HG02973 (cell line): Measurements from ENCODE around the gene NAA25.
"Not testable (repeated sequence)": the region's sequence is repeated elsewhere in the genome, so short reads cannot be mapped to it uniquely, and the experiment has no call there.

Experiments used
- ATAC-seq: cut with Tn5 transposase; IDR thresholded peaks from one replicate; pipeline ENCODE4 v1.9.1; 2021; ENCODE audit warnings: moderate library complexity; ENCODE audit not compliant: unreplicated experiment

The NAA25 gene

DNA sequence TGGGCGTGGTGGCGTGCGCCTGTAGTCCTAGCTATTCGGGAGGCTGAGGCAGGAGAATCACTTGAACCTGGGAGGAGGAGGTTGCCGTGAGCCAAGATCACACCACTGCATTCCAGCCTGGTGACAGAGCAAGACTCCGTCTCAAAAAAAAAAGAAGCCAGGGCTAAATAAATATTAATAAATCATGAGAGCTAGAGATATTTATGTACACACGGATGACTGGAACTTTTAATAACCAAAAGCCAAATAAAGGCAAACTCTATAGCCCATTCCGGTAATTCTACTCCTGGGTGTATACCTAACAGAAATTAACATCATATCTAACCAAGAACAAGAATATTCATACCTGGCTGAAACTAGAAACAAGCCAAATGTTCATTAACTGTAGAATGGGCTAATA, 9.1 kb upstream of the NAA25 start:
- no peak for ATAC-seq

DNA sequence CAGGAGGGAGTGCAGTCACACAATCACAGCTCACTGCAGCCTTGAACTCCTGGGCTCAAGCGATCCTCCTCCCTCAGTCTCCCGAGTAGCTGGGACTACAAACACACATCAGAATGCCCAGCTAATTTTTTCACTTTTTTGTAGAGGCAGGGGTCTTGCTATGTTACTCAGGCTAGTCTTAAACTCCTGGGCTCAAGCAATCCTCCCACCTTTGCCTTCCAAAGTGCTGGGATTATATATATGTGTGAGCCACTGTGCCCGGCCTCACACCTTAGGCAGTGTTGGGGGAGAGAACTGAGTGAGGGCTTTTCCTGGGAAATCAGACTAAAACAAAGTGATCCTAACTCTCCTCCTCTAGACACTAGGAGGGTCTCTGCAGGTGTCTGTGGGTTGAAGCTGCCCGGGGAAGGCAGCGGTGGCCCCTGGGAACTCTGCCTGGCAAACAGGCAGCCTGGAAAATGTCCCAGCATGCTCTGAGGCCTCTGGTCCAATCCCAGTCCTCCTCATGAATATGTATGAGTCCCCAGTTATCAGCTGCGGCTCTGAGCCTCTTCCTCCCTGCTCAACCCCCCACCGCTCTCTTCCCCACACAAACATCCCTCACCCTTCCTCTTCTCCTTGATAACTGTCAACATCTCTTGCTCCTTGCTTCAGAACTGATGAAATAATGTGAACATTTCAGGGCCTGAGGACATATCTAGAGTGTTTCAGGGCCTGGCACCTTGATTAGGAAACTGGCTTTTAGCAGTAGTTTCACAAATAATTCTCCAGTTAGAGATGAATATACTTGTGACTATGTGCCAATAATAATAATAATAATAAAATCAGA, 7.9 kb upstream of the NAA25 start:
- no peak for ATAC-seq

DNA sequence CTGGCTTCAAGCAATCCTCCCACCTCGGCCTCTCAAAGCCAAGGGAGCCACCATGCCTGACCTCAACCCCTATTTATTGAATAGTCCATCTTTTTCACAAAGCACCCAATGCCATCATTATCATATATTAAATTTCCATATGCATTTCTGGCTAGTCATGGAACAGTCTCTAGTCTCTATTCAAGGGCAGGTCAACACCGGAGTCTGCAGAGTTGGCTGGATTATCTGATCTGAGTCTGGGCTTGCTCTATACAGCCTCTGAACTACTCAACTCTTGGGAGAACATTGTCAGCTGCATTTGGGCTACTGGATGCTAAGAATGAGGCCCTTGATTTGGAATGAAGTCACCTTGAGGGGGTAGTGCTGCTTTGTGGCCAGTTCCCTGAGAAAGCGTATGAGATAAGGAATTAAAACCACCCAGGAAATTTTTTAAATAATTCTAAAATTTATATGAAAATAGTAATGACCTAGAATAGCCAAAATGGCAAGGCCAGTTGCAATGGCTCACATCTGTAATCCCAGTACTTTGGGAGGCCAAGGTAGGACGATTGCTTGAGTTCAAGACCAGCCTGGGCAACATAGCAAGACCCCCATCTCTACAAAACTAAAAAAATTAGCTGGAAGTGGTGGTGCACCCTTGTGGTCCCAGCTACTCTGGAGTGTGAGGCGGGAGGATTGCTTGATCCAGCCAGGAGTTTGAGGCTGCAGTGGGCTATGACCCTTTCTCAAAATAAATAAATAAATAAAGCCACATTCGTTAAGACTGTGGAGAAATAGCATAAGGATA, 6.9 kb upstream of the NAA25 start:
- ATAC-seq, result no peak

DNA sequence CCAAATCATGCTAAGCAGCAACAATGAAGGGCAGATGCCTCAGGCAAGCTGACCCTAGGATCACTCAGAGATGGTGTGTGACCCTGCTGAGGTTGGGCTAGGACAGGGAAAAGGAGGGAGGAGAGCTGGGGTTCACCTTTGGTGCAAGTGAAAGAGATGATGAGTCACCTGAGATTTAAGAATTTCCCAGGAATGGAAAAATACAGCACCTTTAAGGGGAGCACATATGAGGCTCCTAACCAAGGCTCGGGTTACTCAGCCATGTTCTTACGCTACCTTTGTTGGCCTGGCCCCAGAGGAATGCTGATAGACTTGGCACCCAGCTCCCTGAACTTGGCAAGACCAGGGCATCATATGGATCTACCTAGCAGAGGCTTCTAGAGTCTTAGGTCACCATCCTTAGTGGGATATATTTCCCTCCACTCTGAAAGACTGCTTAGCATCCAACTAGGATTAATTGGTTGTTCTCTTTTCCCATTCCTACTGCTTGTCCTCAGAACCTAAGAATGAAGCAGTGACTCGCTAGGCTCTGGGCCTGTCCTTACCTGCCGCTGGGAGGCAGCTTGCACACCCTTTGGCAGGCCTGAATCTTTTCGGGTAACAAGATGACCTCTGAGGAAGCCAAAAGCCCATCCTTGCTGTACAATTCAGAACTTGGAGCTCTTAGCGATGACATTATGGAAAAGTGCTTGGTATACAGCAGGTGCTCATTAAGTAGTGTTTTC, 4.0 kb upstream of the NAA25 start:
- no peak for ATAC-seq

DNA sequence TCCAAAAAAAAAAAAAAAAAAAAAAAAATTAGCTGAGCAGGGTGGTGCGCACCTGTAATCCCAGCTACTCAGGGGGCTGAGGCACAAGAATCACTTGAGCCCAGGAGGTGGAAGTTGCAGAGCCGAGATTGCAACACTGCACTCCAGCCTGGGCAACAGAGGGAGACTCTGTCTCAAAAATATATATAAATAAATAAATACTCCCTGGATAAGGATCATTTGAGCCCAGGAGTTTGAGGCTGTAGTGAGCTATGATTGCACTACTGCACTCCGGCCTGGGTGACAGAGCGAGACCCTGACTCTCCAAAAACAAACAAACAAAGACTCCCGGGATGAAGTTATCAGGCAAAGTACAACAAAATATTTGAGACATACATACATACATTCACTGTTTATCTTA, 3.3 kb upstream of the NAA25 start:
- ATAC-seq, result no peak

DNA sequence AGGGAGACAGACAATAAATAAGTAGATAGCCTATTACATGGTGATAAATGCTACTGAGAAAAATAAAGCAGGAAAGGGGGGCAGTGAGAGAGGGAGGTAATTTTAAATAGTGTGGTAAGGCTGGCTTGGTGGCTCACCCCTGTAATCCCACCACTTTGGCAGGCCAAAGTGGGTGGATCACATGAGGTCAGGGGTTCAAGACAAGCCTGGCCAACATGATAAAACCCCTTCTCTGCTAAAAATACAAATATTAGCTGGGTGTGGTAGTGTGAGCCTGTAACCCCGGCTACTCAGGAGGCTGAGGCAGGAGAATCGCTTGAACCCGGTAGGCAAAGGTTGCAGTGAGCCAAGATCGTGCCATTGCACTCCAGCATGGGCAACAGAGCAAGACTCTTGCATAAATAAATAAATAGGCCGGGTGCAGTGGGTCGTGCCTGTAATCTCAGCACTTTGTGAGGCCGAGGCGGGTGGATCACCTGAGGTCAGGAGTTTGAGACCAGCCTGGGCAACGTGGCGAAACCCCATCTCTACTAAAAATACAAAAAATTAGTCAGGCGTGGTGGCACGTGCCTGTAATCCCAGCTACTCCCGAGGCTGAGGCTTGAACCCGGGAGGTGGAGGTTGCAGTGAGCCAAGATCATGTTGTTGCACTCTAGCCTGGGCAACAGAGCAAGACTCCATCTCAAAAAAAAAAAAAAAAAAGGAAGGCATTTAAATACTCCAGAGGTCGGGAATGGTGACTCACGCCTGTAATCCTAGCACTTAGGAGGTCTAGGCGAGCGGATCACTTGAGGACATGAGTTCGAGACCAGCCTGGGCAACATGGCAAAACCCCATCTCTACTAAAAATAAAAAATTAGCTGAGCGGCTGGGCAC, 2.4 kb upstream of the NAA25 start:
- not testable (repeated sequence) for ATAC-seq

DNA sequence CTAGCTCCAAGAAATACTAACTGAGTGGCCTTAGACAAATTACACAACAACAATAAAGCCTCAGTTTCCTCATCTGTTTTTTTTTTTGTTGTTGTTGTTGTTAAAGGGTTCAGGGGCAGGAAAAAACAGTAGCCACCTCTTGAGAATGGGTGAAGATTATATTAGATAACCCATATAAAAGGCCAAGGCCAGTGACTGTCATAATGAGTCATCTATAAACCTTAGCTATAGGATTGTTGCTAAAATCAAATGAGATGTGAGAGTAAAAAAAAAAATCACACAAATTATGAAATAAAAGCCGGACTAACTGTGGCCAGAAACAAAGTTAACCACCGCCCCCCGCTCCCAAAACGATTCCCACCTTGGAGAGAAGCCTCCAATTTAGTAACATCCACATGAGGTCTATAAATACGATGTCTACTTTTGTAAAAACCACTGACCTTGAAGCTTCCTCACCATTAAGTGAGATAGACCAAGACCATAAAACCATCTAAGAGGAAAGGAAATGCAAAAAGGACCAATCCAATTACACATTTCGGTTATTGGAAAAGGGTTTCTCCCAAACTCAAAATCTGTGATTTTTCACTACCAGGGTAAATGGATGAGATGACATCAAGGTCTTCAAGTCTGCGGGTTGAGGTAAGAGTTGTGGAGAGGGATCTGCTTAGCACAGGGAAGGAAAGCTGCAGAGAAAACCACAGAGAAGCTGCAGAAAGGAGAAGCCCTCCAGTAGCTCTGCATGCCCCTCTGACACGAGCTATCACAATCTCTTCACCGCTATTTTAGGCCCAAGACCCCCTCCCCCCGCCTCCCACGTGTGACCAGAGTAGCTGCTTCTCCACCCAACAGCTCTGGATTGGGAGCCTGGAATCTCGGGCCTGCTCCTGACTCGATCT, 1.0 kb downstream of the NAA25 start:
- no peak for ATAC-seq

DNA sequence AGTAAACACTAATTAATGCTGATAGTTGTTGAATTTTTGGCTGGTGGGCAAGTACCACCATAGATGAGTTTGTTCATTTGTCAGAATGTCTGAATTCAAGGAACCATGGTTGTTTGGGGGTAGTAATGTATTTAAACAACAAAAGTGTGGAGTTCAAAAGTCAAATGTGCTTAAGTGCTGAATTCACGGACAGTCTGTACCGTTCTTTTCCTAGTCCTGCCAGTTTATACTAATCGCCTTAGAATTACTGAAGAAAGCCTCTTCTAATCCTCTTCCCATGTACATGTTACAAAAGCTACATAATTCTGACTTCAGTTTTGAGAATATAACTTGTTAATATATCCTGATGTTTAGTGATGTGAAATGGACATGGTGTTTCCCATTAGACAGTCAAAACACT, 2.7 kb downstream of the NAA25 start:
- no peak for ATAC-seq

DNA sequence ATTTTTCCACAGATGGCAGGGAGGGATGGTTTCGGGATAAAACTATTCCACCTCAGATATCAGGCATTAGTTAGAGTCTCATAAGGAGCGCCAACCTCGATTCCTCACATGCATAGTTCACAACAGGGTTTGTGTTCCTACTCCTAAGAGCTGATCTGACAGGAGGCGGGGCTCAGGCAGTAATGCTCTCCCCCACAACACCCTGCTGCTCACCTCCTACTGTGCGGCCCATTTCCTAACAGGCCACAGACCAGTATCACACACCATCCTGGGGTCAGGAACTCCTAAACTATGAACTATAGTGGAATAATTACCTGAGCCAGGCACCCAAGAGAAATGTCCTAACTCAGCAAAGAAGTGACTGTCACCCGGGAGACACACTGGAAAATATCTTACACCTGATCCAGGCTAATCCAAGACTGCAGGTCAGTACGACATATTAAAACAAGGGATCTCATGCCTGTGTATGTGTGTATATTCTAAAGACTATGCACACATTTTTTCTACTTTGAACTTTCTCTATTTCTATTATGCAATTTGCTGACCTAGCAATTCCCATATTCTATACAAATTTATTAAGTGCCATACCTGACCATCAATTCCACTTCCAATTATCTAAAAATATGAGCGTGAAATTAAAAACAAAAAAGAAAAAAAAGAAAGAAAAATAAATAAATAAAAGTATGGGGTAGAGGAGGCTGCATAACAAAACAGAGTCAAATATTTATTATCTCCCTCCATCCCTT, 4.7 kb downstream of the NAA25 start:
- ATAC-seq, result no peak

DNA sequence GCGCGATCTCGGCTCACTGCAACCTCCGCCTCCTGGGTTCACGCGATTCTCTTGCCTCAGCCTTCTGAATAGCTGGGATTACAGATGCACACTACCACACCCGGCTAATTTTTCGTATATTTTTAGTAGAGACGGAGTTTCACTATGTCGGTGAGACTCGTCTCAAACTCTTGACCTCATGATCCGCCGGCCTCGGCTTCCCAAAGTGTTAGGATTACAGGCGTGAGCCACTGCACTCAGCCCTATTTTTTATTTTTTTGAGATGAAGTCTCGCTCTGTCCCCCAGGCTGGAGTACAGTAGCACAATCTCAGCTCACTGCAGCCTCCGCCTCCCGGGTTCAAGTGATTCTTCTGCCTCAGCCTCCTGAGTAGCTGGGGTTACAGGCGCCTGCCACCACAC, 5.8 kb downstream of the NAA25 start:
- not testable (repeated sequence) for ATAC-seq

DNA sequence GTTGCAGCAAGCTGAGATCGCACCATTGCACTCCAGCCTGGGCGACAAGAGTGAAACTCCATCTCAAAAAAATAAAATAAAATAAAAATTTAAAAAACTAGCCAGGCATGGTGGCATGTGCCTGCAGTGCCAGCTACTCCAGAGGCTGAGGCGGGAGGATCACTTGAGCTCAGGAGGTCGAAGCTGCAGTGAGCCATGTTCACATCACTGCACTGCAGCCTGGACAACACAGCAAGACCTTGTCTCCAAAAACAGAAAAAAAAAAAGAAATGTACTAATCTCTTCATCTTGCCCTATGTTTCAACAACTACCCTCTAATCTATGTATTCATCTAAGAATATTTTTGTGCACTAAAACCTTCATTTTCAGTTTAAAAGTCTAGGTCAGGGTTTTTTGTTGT, 6.5 kb downstream of the NAA25 start:
- ATAC-seq, result no peak

DNA sequence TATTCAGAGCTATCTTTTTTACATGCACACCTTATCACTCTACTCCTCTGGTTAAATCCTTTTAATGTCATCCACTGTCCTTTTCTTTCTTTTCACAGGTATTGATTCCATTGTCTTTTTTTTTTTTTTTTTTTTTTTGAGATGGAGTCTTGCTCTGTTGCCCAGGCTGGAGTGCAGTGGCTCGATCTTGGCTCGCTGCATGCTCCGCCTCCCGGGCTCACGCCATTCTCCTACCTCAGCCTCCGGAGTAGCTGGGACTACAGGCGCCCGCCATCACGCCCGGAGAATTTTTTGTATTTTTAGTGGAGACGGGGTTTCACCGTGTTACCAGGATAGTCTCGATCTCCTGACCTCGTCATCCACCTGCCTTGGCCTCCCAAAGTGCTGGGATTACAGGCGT, 8.1 kb downstream of the NAA25 start:
- ATAC-seq, result not testable (repeated sequence)

DNA sequence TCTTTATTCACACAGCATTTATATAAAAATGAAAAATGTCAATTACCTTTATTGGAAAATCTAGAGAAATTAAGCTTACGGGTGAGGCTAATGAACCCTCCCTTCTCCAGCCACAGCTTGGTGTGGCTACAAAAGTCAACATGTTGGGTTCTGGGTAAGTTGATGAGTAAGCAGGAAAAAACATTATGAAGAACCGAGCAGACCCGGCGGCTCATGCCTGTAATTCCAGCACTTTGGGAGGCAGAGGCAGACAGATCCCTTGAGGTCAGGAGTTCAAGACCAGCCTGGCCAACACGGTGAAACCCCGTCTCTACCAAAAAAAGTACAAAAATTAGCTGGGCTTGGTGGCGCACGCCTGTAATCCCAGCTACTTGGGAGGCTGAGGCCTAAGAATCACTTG, 10.9 kb downstream of the NAA25 start:
- ATAC-seq, result no peak

DNA sequence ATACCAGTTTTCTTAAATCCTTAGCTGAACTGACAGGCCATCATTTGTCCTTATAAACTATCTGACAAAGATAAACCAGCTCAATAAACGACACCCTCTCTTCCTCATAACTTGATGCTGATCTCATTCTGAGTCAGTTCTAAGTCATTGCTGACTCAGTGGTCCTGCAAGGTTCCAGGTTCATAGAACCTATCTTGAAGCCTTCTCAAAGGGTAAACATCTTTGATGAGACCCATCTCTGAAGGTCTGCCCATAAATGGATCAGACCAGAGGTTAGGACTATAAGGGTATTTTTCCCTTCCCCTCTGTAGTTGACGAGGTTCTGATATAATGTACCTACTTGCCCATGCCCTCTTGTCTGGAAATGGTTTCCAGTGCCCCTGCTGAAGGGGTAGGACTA, 11.9 kb downstream of the NAA25 start:
- ATAC-seq, result no peak

DNA sequence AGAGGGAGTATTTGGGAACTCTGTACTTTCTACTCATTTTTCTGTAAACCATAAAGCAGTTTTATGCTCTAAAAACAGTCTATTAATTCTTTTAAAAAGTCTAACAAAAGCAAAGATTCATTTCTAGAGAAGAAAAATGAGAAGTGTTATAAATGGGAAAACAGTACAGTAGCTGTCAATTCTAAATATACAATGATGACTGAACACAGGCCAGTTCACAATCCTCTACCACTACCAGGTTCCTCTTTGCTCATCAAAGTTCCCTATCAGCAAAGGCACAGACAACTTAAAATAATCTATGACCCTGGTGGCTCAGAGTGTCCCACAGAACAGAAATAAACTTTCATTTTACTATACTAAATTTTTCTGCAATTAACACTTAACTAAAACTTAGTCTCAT, 12.5 kb downstream of the NAA25 start:
- peak; percentile 79 for ATAC-seq

DNA sequence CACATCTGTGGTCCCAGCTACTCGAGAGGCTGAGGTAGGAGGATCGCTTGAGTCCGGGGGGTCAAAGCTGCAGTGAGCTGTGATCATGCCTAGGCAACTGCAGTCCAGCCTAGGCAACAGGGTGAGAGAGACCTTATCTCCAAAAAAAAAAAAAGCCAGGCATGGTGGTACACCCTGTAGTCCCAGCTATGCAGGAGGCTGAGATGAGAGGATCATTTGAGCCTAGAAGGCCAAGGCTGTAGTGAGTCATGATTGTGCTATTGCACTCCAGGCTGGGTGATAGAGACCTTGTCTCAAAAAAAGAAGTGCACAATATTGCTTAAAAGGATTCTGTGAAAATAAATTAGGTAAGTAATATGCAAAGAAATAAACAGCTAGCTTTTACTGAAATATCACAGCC, 17.0 kb downstream of the NAA25 start:
- ATAC-seq, result no peak

DNA sequence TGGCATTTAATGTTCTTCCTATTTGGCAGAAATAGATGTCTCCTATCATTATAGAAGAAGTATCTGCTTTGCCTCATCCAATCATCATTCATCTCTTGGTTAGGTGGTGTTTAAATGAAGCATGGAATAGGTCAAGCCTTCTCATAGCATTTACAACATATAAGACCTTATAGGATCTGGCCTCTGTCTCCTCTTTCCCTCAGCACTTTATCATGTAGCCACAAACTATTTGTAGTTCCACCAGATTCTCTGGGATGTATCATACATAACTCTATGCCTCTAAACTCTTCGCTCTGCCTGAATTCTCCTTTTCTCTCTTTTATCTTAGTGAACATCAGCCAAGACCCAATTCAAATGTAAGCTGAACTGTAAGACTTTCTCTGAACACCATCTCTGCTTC, 20.7 kb downstream of the NAA25 start:
- ATAC-seq, result no peak

DNA sequence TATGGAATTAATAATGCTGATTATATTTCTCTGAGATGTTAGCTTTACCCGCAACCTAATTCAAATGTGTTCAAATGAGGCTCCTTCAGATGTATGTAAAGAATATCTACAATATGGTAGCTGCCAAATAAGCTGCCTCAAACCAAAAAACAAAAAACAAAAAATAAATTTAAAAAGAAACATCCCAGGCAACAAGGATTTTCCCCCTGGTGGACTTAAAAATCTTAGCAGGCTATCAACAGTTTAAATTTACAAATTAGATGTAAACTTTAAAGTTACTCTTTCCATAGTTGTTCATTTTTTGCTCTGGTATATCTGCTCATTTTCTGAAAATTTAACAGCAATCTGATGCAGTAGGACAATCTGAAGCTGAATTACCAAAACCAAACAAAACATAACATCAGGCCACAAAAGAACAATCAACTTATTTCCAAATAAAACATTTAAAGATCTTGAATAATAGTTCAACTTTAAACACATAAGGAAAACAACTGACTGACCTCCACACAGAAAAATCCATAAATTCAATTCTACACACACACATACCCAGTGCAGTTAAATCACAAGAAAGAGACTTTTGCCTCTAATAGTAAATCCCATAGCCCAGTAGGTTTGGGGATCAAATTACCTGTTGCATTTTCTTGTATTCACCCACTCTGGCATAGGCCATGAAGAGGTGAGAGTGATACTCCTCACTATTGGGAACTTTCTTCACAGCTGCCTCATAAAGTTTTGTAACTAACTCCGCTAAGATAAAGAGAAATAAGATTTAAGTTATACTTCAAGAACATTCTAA, 21.3 kb downstream of the NAA25 start:
- no peak for ATAC-seq
